Endodermal cell (in vitro differentiated cells): ENCODE measurements around the gene DCXR. TPM values are rescaled to one million over a fixed set of nuclear protein-coding genes. Genes with fewer than 3 reads are reported as not detected.

ENCODE experiments used
- DNase-seq: peaks from one replicate; pipeline ENCODE4 v3.0.0-alpha.2; 2017
- H3K27ac ChIP-seq: 2 replicates; pipeline ENCODE4 v1.5.1; 2013; ENCODE audit warnings: mild to moderate bottlenecking, low read depth, low read length, moderate library complexity
- H3K27me3 ChIP-seq: 2 replicates; pipeline ENCODE4 v1.6.1; 2013; ENCODE audit warnings: mild to moderate bottlenecking, low read length, moderate library complexity; ENCODE audit not compliant: insufficient read depth, control insufficient read depth, poor library complexity, severe bottlenecking
- H3K36me3 ChIP-seq: 2 replicates; pipeline ENCODE4 v1.7.0; 2013; ENCODE audit warnings: mild to moderate bottlenecking, low read length, moderate library complexity; ENCODE audit not compliant: control insufficient read depth, insufficient read depth
- H3K4me1 ChIP-seq: one replicate; pipeline ENCODE4 v1.7.0; 2013; ENCODE audit warnings: low read length; ENCODE audit not compliant: control insufficient read depth, insufficient read depth
- H3K4me3 ChIP-seq: 2 replicates; pipeline ENCODE4 v1.5.1; 2013; ENCODE audit warnings: mild to moderate bottlenecking, low read length, moderate library complexity
- H3K9ac ChIP-seq: 2 replicates; pipeline ENCODE4 v1.6.1; 2013; ENCODE audit warnings: mild to moderate bottlenecking, low read length, moderate library complexity; ENCODE audit not compliant: poor library complexity, severe bottlenecking; ENCODE audit errors: extremely low read depth
- H3K9me3 ChIP-seq: 2 replicates; pipeline ENCODE4 v1.6.1; 2013; ENCODE audit warnings: mild to moderate bottlenecking, low read length, moderate library complexity; ENCODE audit not compliant: control insufficient read depth
- H3K27ac Mint-ChIP-seq: 2 replicates; pipeline ENCODE4 v1.8.0; 2020; ENCODE audit warnings: mixed read lengths
- H3K27me3 Mint-ChIP-seq: 2 replicates; pipeline ENCODE4 v1.8.0; 2021; ENCODE audit warnings: mild to moderate bottlenecking, mixed read lengths; ENCODE audit not compliant: insufficient read depth
- H3K36me3 Mint-ChIP-seq: 2 replicates; pipeline ENCODE4 v1.8.0; 2020; ENCODE audit warnings: low read depth, mixed read lengths
- H3K4me1 Mint-ChIP-seq: 2 replicates; pipeline ENCODE4 v1.8.0; 2020; ENCODE audit warnings: mixed read lengths
- H3K4me3 Mint-ChIP-seq: 2 replicates; pipeline ENCODE4 v1.8.0; 2020; ENCODE audit warnings: mild to moderate bottlenecking, moderate library complexity, mixed read lengths
- H3K9me3 Mint-ChIP-seq: 2 replicates; pipeline ENCODE4 v1.8.0; 2020; ENCODE audit warnings: mild to moderate bottlenecking, mixed read lengths
- WGBS, 2 experiments: methylation state at CpG; one replicate each; pipeline versions ENCODE4 v1.1.5 to v1.1.7; 2013; ENCODE audit warnings: missing lambda C conversion rate in 2 of 2, mixed read lengths in 1 of 2; ENCODE audit not compliant: insufficient coverage in 1 of 2, insufficient read length in 1 of 2; 5-methylcytosine and 5-hydroxymethylcytosine counted together
- total RNA-seq, 2 donors: library from RNA; stranded (reverse); fragmentation: NEBNext Ultra II Directional in 1 of 2; extraction: Animal tissue kit (Norgen Biotek cat#: 25700) in 1 of 2; gene quantifications; 2 replicates in 1 of 2; 3 replicates in 1 of 2; pipeline ENCODE4 v1.2.1, GENCODE V29; 2021
- TF ChIP-seq, protein P1 (sequence below): fragments of 200-600 bp; sonication (generic); conservative IDR thresholded peaks from 2 replicates; pipeline ENCODE4 v1.5.0; 2021; ENCODE audit warnings: antibody characterized with exemption, mild to moderate bottlenecking

The DCXR gene
- total RNA-seq, 2 donors from 2014 or later: 73.8 to 83.6 TPM

GRCh38 chr17:82015311-82015971, 22.1 kb downstream of the DCXR start:
- no peak overlapping the region for H3K4me3 Mint-ChIP-seq
- H3K4me1 ChIP-seq: no peaks in the 10 kb centered on the region
- no peaks in the 10 kb centered on the region for H3K27me3 ChIP-seq
- H3K36me3 ChIP-seq: peaks cover 7% of the 10 kb centered on the region
- 86 to 89% methylated on average over 6 to 22 of the region's 24 CpGs for WGBS, 2 experiments
- no peak overlapping the region for H3K4me3 ChIP-seq
- H3K27ac Mint-ChIP-seq: no peak overlapping the region
- H3K27me3 Mint-ChIP-seq: no peaks in the 10 kb centered on the region
- H3K4me1 Mint-ChIP-seq: no peaks in the 10 kb centered on the region
- H3K27ac ChIP-seq: peak overlapping the region; percentile 24
- TF ChIP-seq, protein P1, sequence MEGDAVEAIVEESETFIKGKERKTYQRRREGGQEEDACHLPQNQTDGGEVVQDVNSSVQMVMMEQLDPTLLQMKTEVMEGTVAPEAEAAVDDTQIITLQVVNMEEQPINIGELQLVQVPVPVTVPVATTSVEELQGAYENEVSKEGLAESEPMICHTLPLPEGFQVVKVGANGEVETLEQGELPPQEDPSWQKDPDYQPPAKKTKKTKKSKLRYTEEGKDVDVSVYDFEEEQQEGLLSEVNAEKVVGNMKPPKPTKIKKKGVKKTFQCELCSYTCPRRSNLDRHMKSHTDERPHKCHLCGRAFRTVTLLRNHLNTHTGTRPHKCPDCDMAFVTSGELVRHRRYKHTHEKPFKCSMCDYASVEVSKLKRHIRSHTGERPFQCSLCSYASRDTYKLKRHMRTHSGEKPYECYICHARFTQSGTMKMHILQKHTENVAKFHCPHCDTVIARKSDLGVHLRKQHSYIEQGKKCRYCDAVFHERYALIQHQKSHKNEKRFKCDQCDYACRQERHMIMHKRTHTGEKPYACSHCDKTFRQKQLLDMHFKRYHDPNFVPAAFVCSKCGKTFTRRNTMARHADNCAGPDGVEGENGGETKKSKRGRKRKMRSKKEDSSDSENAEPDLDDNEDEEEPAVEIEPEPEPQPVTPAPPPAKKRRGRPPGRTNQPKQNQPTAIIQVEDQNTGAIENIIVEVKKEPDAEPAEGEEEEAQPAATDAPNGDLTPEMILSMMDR: no peak
- DNase-seq: no peak
- H3K9me3 ChIP-seq: no peaks in the 10 kb centered on the region
- H3K9ac ChIP-seq: no peak overlapping the region
- no peaks in the 10 kb centered on the region for H3K9me3 Mint-ChIP-seq
- peaks cover 8% of the 10 kb centered on the region for H3K36me3 Mint-ChIP-seq

GRCh38 chr17:82014971-82015310, 22.6 kb downstream of the DCXR start:
- no peak overlapping the region for H3K9ac ChIP-seq
- no peak overlapping the region for H3K27ac ChIP-seq

DNA sequence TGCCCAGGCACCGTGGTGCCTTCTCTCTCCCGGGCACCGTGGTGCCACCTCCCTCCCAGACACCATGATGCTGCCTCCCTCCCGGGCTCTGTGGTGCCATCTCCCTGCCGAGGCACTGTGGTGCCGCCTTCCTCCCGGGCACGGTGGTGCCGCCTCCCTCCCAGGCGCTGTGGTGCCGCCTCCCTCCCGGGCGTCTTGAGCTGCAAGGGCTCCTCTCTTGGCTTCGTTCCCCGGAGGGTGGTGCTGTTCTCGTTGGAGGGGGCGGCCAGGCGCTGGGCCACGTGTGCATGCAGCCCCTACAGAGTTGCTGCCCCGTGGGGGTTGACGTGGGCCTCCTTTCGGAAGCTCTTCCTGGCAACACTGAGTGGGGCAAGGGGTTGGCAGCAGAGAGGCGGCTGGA, 23.1 kb downstream of the DCXR start:
- TF ChIP-seq, protein P1: no peak
- Histone ChIP-seq H3K4me1 (no peaks in the 10 kb centered on the region), H3K36me3 (peaks cover 7% of the 10 kb centered on the region), H3K9ac (no peak overlapping the region), H3K27me3 (no peaks in the 10 kb centered on the region), H3K27ac (no peak overlapping the region), H3K9me3 (no peaks in the 10 kb centered on the region), H3K4me3 (no peak overlapping the region)
- Mint-ChIP-seq H3K36me3 (peaks cover 8% of the 10 kb centered on the region), H3K9me3 (no peaks in the 10 kb centered on the region), H3K27ac (no peak overlapping the region), H3K4me1 (no peaks in the 10 kb centered on the region), H3K27me3 (no peaks in the 10 kb centered on the region), H3K4me3 (no peak overlapping the region)
- 93% methylated on average over 12 to 23 of the region's 23 CpGs for WGBS, 2 experiments
- no peak for DNase-seq

More at GRCh38 chr17:82014971-82015310, 22.6 kb downstream of the DCXR start:
- no peaks in the 10 kb centered on the region for H3K9me3 Mint-ChIP-seq
- H3K9me3 ChIP-seq: no peaks in the 10 kb centered on the region
- no peaks in the 10 kb centered on the region for H3K4me1 ChIP-seq
- H3K4me1 Mint-ChIP-seq: no peaks in the 10 kb centered on the region
- no peaks in the 10 kb centered on the region for H3K27me3 ChIP-seq
- peaks cover 8% of the 10 kb centered on the region for H3K36me3 Mint-ChIP-seq
- TF ChIP-seq, protein P1: no peak
- 91 to 92% methylated on average over 13 of the region's 13 CpGs for WGBS, 2 experiments
- H3K4me3 Mint-ChIP-seq: no peak overlapping the region
- no peaks in the 10 kb centered on the region for H3K27me3 Mint-ChIP-seq
- no peak overlapping the region for H3K4me3 ChIP-seq
- peaks cover 7% of the 10 kb centered on the region for H3K36me3 ChIP-seq
- DNase-seq: no peak
- H3K27ac Mint-ChIP-seq: no peak overlapping the region
